ENCODE data around the gene UGT1A6.

The UGT1A6 gene

DNA sequence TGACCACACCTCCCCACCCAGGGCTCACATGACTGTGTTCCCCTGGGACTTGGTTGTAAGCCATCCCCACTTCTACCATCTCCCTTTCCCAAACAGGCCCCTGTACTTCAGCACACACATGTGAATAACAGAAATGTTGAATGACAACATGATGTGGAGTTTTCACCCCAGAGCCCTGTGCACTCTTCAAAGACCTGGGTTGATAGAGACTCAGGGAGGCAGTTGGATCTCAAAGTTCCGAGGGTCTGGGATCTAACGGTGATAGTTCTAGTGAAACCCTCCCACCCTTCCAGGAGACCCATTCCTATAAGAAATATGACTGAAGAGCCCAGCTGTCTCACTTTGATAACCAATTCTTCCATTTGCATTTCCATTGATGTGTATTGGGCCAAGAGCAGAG, 85.3 kb downstream of the UGT1A6 start, which contains the start of gene MROH2A:
Gene MROH2A (plus strand): TSS at position 301 of the 400 bp plus-strand sequence. CDS start 1,029 bp downstream, outside the sequence.
- Histone ChIP-seq H3K4me2 (ENCODE audit: low read length) (no peak within 1 kb of the TSS), H3K9me3 (ENCODE audit: low read length) (no peaks in the 10 kb centered on the region), H3F3A (ENCODE audit: insufficient read depth, low read length) (no peaks in the 10 kb centered on the region), H3K27me3 (ENCODE audit: insufficient read depth, low read length) (peaks cover 4% of the 10 kb centered on the region; the same call in 1 of the 2 replicates), H3K4me1 (ENCODE audit: insufficient read depth, low read length, severe bottlenecking) (no peaks in the 10 kb centered on the region), H3K9me2 (ENCODE audit: low read depth, low read length) (no peaks in the 10 kb centered on the region), H3K27ac (ENCODE audit: low read depth, low read length, poor library complexity, severe bottlenecking) (no peak within 1 kb of the TSS), H3K4me3 (ENCODE audit: low read depth, low read length, poor library complexity, severe bottlenecking) (no peak within 1 kb of the TSS), H3K79me2 (ENCODE audit: insufficient read depth, low read length) (no peaks in the 10 kb centered on the region), H2AFZ (ENCODE audit: low read length) (no peak within 1 kb of the TSS), H4K20me1 (ENCODE audit: insufficient read depth, low read length) (no peaks in the 10 kb centered on the region), H3K9ac (ENCODE audit: low read length) (no peak within 1 kb of the TSS), H3K36me3 (ENCODE audit: insufficient read depth, low read length) (no peaks in the 10 kb centered on the region)
- TF ChIP-seq, protein P1, sequence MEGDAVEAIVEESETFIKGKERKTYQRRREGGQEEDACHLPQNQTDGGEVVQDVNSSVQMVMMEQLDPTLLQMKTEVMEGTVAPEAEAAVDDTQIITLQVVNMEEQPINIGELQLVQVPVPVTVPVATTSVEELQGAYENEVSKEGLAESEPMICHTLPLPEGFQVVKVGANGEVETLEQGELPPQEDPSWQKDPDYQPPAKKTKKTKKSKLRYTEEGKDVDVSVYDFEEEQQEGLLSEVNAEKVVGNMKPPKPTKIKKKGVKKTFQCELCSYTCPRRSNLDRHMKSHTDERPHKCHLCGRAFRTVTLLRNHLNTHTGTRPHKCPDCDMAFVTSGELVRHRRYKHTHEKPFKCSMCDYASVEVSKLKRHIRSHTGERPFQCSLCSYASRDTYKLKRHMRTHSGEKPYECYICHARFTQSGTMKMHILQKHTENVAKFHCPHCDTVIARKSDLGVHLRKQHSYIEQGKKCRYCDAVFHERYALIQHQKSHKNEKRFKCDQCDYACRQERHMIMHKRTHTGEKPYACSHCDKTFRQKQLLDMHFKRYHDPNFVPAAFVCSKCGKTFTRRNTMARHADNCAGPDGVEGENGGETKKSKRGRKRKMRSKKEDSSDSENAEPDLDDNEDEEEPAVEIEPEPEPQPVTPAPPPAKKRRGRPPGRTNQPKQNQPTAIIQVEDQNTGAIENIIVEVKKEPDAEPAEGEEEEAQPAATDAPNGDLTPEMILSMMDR (IDR thresholded peaks at IDR 0.05; ENCODE audit: low read length): no peak
- TF ChIP-seq EZH2 (IDR thresholded peaks at IDR 0.05; ENCODE audit: borderline replicate concordance, low read length): no peak

DNA sequence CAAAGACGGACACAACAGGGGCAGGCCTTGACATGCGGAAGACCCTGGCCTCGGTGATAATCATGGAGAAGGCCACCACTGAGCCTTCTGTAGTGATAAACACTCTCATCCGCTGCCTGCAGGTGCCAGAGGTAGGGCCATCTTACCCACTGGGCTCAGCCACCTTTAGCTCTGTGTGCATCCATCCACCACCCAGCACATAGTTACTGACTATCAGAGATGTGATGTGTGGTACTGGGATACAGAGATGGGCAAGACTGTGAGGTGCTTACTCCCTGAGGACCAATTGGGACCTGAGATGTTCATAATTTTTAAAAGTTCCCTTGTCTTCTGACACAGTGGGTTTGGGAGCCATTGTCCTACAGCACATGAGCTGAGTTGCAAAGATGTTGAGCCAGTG, 87.0 kb downstream of the UGT1A6 start:
- Histone ChIP-seq H3K36me3 (ENCODE audit: insufficient read depth, low read length) (no peaks in the 10 kb centered on the region), H2AFZ (ENCODE audit: low read length) (no peak overlapping the region), H3K27ac (ENCODE audit: low read depth, low read length, poor library complexity, severe bottlenecking) (no peak overlapping the region), H3K9ac (ENCODE audit: low read length) (no peak overlapping the region), H3K4me3 (ENCODE audit: low read depth, low read length, poor library complexity, severe bottlenecking) (no peak overlapping the region), H4K20me1 (ENCODE audit: insufficient read depth, low read length) (no peaks in the 10 kb centered on the region), H3K9me2 (ENCODE audit: low read depth, low read length) (no peaks in the 10 kb centered on the region), H3K9me3 (ENCODE audit: low read length) (no peaks in the 10 kb centered on the region), H3K4me2 (ENCODE audit: low read length) (no peak overlapping the region), H3K79me2 (ENCODE audit: insufficient read depth, low read length) (no peaks in the 10 kb centered on the region), H3K4me1 (ENCODE audit: insufficient read depth, low read length, severe bottlenecking) (no peaks in the 10 kb centered on the region), H3K27me3 (ENCODE audit: insufficient read depth, low read length) (peaks cover 4% of the 10 kb centered on the region; the same call in 1 of the 2 replicates), H3F3A (ENCODE audit: insufficient read depth, low read length) (no peaks in the 10 kb centered on the region)
- TF ChIP-seq EZH2 (IDR thresholded peaks at IDR 0.05; ENCODE audit: borderline replicate concordance, low read length): no peak
- TF ChIP-seq, protein P1 (IDR thresholded peaks at IDR 0.05; ENCODE audit: low read length): no peak

DNA sequence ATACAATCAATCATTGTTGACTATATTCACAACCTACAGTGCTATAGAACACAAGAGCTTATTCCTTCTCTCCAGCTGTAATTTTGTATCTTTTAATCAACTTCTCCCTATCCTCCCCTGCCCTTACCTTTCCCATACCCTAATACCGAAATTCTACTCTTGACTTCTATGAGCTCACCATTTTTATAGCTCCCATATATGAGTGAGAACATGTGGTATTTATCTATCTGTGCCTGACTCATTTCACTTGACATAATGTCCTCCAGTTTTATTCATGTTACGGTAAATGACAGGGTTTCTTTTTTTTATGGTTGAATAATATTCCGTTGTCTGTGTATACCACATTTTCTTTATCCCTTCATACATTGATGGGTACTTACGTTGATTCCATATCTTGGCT, 88.1 kb downstream of the UGT1A6 start:
- Histone ChIP-seq H4K20me1 (ENCODE audit: insufficient read depth, low read length) (no peaks in the 10 kb centered on the region), H3K79me2 (ENCODE audit: insufficient read depth, low read length) (no peaks in the 10 kb centered on the region), H3K4me3 (ENCODE audit: low read depth, low read length, poor library complexity, severe bottlenecking) (no peak overlapping the region), H3K9me3 (ENCODE audit: low read length) (no peaks in the 10 kb centered on the region), H3K9me2 (ENCODE audit: low read depth, low read length) (no peaks in the 10 kb centered on the region), H3K4me1 (ENCODE audit: insufficient read depth, low read length, severe bottlenecking) (no peaks in the 10 kb centered on the region), H3K9ac (ENCODE audit: low read length) (no peak overlapping the region), H2AFZ (ENCODE audit: low read length) (no peak overlapping the region), H3K27ac (ENCODE audit: low read depth, low read length, poor library complexity, severe bottlenecking) (no peak overlapping the region), H3K36me3 (ENCODE audit: insufficient read depth, low read length) (no peaks in the 10 kb centered on the region), H3F3A (ENCODE audit: insufficient read depth, low read length) (no peaks in the 10 kb centered on the region), H3K4me2 (ENCODE audit: low read length) (no peak overlapping the region), H3K27me3 (ENCODE audit: insufficient read depth, low read length) (peaks cover 4% of the 10 kb centered on the region; the same call in 1 of the 2 replicates)
- TF ChIP-seq, protein P1 (IDR thresholded peaks at IDR 0.05; ENCODE audit: low read length): no peak
- no peak for TF ChIP-seq EZH2 (IDR thresholded peaks at IDR 0.05; ENCODE audit: borderline replicate concordance, low read length)
